Bronchial epithelial cell (primary cell): ENCODE results near the gene LRRC57. TPM values are rescaled to one million over a fixed set of nuclear protein-coding genes. Genes with fewer than 3 reads are reported as not detected.
"Not testable (repeated sequence)": the region's sequence is repeated elsewhere in the genome, so short reads cannot be mapped to it uniquely, and the experiment has no call there.

Source experiments
- DNase-seq: peaks from one replicate; pipeline ENCODE4 v3.0.0-alpha.2; 2010; ENCODE audit warnings: low read depth
- FAIRE-seq: peaks from 2 replicates; lab custom pipeline; 2011; peaks lifted over from hg19 to GRCh38; lab: Jason Lieb, UNC
- H3K27me3 ChIP-seq: 2 replicates; pipeline ENCODE4 v1.5.1; 2011; ENCODE audit warnings: low read length; ENCODE audit not compliant: control insufficient read depth, insufficient read depth
- H3K36me3 ChIP-seq: 2 replicates; pipeline ENCODE4 v1.5.1; 2011; ENCODE audit warnings: low read length; ENCODE audit not compliant: control insufficient read depth, insufficient read depth
- H3K4me3 ChIP-seq: 2 replicates; pipeline ENCODE4 v1.5.1; 2011; ENCODE audit warnings: mild to moderate bottlenecking, low read depth, low read length, control low read depth
- total RNA-seq: library from RNA; depleted of rRNA; stranded (reverse); fragments of >200 nt; gene quantifications from 2 replicates; pipeline ENCODE4 v1.2.1, GENCODE V29; 2014
- TF ChIP-seq, protein P1 (sequence below): IDR thresholded peaks from 2 replicates; pipeline ENCODE4 v1.5.1; 2011; ENCODE audit warnings: mild to moderate bottlenecking, moderate library complexity, low read length, control low read depth, inconsistent platforms; ENCODE audit not compliant: insufficient read depth, severe bottlenecking

The LRRC57 gene
- total RNA-seq, 1 donor from 2014 or later, result 17.1 TPM

DNA sequence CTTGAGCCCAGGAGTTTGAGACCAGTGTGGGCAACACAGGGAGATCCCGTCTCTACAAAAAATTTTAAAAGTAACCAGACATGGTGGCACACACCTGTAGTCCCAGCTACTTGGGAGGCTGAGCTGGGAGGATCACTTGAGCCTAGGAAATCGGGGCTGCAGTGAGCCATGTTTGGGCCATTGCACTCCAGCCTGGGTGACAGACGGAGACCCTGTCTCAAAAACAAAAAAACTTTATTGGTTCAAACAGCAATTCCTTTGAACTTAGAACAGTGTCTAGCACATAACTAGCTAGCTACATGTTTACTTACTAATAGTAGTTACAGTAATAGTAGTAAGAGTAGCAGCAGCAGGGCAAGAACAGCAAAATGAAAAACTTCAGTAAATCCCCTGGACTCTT lies 10.1 kb upstream of the LRRC57 start:
- DNase-seq (no peak), FAIRE-seq (no peak)
- Histone ChIP-seq H3K27me3 (no peaks in the 10 kb centered on the region), H3K36me3 (peaks cover 5% of the 10 kb centered on the region), H3K4me3 (no peak overlapping the region)
- TF ChIP-seq, protein P1, sequence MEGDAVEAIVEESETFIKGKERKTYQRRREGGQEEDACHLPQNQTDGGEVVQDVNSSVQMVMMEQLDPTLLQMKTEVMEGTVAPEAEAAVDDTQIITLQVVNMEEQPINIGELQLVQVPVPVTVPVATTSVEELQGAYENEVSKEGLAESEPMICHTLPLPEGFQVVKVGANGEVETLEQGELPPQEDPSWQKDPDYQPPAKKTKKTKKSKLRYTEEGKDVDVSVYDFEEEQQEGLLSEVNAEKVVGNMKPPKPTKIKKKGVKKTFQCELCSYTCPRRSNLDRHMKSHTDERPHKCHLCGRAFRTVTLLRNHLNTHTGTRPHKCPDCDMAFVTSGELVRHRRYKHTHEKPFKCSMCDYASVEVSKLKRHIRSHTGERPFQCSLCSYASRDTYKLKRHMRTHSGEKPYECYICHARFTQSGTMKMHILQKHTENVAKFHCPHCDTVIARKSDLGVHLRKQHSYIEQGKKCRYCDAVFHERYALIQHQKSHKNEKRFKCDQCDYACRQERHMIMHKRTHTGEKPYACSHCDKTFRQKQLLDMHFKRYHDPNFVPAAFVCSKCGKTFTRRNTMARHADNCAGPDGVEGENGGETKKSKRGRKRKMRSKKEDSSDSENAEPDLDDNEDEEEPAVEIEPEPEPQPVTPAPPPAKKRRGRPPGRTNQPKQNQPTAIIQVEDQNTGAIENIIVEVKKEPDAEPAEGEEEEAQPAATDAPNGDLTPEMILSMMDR, result no peak

DNA sequence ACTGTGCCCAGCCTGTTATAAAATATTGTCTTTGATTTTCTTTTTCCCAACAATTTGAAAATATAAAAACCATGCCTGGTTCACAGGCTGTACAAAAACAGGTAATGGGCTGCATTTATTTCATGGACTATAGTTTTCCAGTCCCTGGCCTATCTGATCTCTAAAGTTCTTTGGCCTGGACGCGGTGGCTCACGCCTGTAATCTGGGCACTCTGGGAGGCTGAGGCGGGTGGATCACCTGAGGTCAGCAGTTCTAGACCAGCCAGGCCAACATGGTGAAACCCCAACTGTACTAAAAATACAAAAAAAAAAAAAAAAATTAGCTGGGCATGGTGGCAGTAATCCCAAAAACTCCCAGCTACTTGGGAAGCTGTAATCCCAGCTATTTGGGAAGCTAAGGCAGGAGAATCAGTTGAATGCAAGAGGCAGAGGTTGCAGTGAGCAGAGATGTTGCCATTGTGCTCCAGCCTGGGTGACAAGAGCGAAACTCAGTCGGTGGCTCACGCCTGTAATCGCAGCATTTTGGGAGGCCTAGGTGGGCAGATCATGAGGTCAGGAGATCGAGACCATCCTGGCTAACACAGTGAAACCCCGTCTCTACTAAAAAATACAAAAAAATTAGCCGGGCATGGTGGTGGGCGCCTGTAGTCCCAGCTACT lies 8.1 kb upstream of the LRRC57 start:
- not testable (repeated sequence) for DNase-seq, H3K27me3 ChIP-seq, H3K4me3 ChIP-seq, FAIRE-seq, H3K36me3 ChIP-seq

- TF ChIP-seq, protein P1, result no peak
Measured at GRCh38 chr15:42553554-42553953, 5.0 kb upstream of the LRRC57 start.

DNA sequence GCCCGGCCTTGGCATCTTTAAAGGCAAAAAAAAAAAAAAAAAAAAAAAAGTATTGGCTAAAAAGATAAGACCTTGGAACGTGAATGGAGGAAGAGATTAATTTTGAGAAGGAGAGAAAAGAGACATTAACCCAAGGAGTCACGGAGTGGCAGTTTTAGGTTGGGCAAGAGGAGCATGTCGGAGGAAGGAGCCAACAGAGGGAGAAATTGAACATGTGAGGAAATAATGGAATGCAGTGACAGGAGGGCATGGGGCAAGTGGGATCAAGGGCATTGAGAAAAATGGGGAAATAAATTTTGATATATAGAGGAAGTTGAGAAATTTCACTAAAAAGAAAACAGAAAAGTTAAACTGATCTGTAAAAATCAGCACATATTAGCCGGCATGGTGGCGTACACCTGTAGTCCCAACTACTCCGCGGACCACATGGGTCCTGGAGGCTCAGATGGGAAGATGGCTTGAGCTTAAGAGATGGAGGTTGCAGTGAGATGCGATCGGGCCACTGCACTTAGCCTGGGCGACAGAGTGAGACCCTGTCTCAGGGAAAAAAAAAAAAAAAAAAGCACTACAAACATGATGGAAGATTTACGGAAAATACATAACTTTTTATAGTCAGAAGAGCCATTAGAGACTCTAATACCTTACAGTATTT lies 1.3 kb upstream of the LRRC57 start:
- DNase-seq, result no peak
- FAIRE-seq, result no peak
- Histone ChIP-seq H3K36me3 (peaks cover 5% of the 10 kb centered on the region), H3K27me3 (no peaks in the 10 kb centered on the region), H3K4me3 (no peak overlapping the region)
- TF ChIP-seq, protein P1, result no peak

More at GRCh38 chr15:42553554-42553953, 5.0 kb upstream of the LRRC57 start:
- DNase-seq (no peak), FAIRE-seq (no peak)
- H3K4me3 ChIP-seq, result no peak overlapping the region
- H3K27me3 ChIP-seq, result no peaks in the 10 kb centered on the region
- no peaks in the 10 kb centered on the region for H3K36me3 ChIP-seq

DNA sequence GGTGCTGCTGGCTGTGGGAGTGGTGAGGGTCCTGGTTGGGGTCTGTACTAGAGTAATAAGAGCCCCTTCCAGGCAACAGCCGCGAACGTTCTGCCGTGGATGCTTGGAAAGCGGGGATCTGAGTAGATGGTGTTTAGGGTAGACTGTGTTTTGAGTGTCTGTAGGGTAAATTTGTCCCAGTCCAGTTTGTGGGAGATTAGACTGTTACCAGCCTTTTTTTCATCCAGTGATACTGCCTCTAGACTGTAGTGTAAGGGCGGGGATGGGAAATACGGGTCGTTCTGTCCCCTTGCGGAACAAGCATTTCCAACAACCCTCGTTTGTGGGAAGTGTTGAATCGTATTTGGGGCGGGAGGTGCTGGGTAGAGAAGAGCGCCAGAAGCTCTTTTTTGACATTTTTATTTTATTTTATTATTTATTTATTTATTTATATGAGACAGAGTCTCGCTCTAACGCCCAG lies 469 bp upstream of the LRRC57 start:
- TF ChIP-seq, protein P1, result no peak
- DNase-seq (peak; percentile 35), FAIRE-seq (no peak)
- H3K36me3 ChIP-seq, result peaks cover 10% of the 10 kb centered on the region
- H3K4me3 ChIP-seq, result peak overlapping the region; percentile 72
- no peaks in the 10 kb centered on the region for H3K27me3 ChIP-seq

DNA sequence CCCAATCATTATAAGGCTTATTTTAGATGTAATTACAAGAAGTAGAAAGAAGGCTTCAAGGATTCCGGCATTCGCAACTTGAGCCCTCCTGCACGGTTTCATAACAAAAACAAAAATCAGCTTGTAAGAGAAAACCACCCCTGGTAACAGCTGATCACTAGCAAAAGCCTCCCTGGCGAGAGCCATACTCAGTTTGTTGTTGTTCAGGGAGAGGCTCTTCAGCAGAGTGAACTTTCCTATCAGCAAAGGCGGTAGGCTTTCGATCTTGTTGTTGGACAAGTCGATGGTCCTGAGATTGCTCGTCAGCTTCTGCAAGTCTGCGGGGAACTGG lies 710 bp downstream of the LRRC57 start:
- H3K27me3 ChIP-seq, result no peaks in the 10 kb centered on the region
- FAIRE-seq, result no peak
- peak; percentile 44 for DNase-seq
- peak overlapping the region; percentile 72 for H3K4me3 ChIP-seq
- TF ChIP-seq, protein P1, result no peak
- peaks cover 15% of the 10 kb centered on the region for H3K36me3 ChIP-seq
